ENCODE data around the gene DPYSL4. TPM values are rescaled to one million over a fixed set of nuclear protein-coding genes. Genes with fewer than 3 reads are reported as not detected.

The DPYSL4 gene
- total and polyA plus RNA-seq, 2 of the 13 experiments (the other 11 are each of a cell fraction or from before 2014, with no cell fraction given), result 0.84 to 1.2 TPM

DNA sequence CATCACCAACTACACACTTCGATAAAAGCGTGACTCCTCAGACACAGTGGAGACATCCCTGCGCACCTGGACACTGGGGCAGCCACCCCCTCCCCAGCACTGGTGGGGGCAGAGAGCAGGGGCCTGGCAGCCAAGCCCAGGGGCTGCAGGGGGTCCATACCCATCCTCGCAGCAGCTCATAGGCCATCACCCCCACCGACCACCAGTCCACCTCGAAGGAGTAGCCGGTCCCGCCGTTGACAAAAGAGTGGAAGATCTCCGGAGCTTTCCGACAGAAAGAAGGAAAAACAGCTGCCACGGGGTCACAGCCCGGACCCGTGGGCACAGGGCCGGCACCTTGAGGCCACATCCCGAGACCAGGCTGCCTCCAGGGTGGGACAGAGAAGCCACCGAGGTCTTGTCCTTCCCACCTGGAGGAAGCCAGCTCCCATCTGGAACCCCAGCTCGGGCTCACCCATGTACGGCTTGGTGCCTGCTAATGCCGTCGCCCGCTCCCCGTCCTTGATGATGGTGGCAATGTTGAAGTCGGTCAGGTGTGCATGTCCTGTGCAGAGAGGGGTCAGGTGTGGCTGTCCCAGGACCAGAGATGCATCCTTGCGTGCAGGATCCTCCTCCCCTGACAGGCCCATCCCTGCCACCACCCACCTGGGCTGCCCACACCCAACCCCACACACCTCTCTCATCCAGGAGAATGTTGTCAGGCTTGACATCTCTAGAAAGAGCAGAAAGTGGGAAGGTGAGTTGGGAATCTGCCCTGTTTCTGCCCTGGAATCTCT, 38.5 kb downstream of the DPYSL4 start (continued):
- TF ChIP-seq, protein P1, sequence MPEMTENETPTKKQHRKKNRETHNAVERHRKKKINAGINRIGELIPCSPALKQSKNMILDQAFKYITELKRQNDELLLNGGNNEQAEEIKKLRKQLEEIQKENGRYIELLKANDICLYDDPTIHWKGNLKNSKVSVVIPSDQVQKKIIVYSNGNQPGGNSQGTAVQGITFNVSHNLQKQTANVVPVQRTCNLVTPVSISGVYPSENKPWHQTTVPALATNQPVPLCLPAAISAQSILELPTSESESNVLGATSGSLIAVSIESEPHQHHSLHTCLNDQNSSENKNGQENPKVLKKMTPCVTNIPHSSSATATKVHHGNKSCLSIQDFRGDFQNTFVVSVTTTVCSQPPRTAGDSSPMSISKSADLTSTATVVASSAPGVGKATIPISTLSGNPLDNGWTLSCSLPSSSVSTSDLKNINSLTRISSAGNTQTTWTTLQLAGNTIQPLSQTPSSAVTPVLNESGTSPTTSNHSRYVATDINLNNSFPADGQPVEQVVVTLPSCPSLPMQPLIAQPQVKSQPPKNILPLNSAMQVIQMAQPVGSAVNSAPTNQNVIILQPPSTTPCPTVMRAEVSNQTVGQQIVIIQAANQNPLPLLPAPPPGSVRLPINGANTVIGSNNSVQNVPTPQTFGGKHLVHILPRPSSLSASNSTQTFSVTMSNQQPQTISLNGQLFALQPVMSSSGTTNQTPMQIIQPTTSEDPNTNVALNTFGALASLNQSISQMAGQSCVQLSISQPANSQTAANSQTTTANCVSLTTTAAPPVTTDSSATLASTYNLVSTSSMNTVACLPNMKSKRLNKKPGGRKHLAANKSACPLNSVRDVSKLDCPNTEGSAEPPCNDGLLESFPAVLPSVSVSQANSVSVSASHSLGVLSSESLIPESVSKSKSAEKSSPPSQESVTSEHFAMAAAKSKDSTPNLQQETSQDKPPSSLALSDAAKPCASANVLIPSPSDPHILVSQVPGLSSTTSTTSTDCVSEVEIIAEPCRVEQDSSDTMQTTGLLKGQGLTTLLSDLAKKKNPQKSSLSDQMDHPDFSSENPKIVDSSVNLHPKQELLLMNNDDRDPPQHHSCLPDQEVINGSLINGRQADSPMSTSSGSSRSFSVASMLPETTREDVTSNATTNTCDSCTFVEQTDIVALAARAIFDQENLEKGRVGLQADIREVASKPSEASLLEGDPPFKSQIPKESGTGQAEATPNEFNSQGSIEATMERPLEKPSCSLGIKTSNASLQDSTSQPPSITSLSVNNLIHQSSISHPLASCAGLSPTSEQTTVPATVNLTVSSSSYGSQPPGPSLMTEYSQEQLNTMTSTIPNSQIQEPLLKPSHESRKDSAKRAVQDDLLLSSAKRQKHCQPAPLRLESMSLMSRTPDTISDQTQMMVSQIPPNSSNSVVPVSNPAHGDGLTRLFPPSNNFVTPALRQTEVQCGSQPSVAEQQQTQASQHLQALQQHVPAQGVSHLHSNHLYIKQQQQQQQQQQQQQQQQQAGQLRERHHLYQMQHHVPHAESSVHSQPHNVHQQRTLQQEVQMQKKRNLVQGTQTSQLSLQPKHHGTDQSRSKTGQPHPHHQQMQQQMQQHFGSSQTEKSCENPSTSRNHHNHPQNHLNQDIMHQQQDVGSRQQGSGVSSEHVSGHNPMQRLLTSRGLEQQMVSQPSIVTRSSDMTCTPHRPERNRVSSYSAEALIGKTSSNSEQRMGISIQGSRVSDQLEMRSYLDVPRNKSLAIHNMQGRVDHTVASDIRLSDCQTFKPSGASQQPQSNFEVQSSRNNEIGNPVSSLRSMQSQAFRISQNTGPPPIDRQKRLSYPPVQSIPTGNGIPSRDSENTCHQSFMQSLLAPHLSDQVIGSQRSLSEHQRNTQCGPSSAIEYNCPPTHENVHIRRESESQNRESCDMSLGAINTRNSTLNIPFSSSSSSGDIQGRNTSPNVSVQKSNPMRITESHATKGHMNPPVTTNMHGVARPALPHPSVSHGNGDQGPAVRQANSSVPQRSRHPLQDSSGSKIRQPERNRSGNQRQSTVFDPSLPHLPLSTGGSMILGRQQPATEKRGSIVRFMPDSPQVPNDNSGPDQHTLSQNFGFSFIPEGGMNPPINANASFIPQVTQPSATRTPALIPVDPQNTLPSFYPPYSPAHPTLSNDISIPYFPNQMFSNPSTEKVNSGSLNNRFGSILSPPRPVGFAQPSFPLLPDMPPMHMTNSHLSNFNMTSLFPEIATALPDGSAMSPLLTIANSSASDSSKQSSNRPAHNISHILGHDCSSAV (CRISPR knock-in tag; IDR thresholded peaks at IDR 0.05; ENCODE audit: borderline replicate concordance), result no peak
- TF ChIP-seq ZNF205 (CRISPR knock-in tag; IDR thresholded peaks at IDR 0.05), result no peak

DNA sequence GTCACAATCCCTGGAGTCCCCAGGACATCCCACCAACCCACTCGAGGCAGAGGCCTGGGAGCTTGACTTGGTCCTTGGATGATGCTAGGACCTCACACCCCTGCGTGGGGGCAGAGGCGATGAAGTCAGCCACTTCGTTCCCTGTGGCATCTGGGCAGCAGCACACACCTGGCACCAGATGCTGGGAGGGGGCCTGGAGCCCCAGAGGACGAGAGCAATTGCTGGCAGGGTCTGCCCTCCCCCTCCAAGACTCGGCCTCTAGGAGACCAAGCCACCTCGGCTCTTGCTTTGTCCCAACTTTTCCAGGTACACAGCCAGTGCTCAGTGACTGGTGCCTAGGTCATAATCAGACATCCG, 39.1 kb downstream of the DPYSL4 start:
- DNase-seq (ENCODE audit: low spot score) (no peak), ATAC-seq (no peak), FAIRE-seq (no peak)
- Histone ChIP-seq H3K4me3 (replicated peaks in 1 of 3; ENCODE audit: insufficient read depth in 1 of 3, low read depth in 2 of 3, low read length in 3 of 3) (no peak overlapping the region), H3K27me3 (ENCODE audit: control insufficient read depth in 1 of 2, insufficient read depth in 2 of 2, low read length in 2 of 2) (no peaks in the 10 kb centered on the region), H3K27ac (ENCODE audit: extremely low read length, insufficient read depth, low read length) (no peak overlapping the region), H3K36me3 (replicated peaks in 1 of 2; ENCODE audit: control insufficient read depth in 1 of 2, insufficient read depth in 2 of 2, low read length in 2 of 2) (no peaks in the 10 kb centered on the region), H3K4me1 (ENCODE audit: insufficient read depth, low read length) (no peaks in the 10 kb centered on the region), H3K79me2 (ENCODE audit: insufficient read depth, low read length) (no peaks in the 10 kb centered on the region), H2AFZ (ENCODE audit: low read length) (no peak overlapping the region), H3K9ac (ENCODE audit: insufficient read depth, low read depth, low read length) (no peak overlapping the region), H3K4me2 (ENCODE audit: low read depth, low read length) (no peak overlapping the region), H3K9me3 (ENCODE audit: low read length) (no peaks in the 10 kb centered on the region), H4K20me1 (ENCODE audit: insufficient read depth, low read length) (no peaks in the 10 kb centered on the region)
- in situ Hi-C loops (cut with HindIII; ENCODE audit: extremely low pct_ligation_motif_present, low pct_unique_long_range_greater_than_20kb), result no loop called here
- POLR2A ChIA-PET, result no interaction called here
- 72% methylated on average over 5 of the region's 8 CpGs for WGBS (ENCODE audit: low lambda C conversion rate)
- intact Hi-C loops (cut with micrococcal nuclease; ENCODE audit: unreplicated experiment), result no loop called here
- CTCF ChIA-PET (ENCODE audit: low intra/inter-chr PET ratio, low total read pairs), result no interaction called here
- BruUV-seq (replicated peaks), result no TSS peak
- TF ChIP-seq, protein P2, sequence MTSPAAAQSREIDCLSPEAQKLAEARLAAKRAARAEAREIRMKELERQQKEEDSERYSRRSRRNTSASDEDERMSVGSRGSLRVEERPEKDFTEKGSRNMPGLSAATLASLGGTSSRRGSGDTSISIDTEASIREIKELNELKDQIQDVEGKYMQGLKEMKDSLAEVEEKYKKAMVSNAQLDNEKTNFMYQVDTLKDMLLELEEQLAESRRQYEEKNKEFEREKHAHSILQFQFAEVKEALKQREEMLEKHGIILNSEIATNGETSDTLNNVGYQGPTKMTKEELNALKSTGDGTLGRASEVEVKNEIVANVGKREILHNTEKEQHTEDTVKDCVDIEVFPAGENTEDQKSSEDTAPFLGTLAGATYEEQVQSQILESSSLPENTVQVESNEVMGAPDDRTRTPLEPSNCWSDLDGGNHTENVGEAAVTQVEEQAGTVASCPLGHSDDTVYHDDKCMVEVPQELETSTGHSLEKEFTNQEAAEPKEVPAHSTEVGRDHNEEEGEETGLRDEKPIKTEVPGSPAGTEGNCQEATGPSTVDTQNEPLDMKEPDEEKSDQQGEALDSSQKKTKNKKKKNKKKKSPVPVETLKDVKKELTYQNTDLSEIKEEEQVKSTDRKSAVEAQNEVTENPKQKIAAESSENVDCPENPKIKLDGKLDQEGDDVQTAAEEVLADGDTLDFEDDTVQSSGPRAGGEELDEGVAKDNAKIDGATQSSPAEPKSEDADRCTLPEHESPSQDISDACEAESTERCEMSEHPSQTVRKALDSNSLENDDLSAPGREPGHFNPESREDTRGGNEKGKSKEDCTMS (CRISPR knock-in tag; conservative IDR thresholded peaks at IDR 0.05), result no peak
- TF ChIP-seq, protein P3, sequence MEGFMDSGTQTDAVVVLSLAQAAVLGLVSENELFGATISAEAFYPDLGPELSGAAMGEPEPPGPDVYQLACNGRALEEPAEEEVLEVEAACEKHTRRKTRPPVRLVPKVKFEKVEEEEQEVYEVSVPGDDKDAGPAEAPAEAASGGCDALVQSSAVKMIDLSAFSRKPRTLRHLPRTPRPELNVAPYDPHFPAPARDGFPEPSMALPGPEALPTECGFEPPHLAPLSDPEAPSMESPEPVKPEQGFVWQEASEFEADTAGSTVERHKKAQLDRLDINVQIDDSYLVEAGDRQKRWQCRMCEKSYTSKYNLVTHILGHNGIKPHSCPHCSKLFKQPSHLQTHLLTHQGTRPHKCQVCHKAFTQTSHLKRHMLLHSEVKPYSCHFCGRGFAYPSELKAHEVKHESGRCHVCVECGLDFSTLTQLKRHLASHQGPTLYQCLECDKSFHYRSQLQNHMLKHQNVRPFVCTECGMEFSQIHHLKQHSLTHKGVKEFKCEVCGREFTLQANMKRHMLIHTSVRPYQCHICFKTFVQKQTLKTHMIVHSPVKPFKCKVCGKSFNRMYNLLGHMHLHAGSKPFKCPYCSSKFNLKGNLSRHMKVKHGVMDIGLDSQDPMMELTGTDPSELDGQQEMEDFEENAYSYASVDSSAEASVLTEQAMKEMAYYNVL (CRISPR knock-in tag; IDR thresholded peaks at IDR 0.05; ENCODE audit: borderline replicate concordance), result no peak
- no peak for TF ChIP-seq EHMT2 (IDR thresholded peaks at IDR 0.05; ENCODE audit: borderline replicate concordance, low read depth, low read length)
- TF ChIP-seq, protein P4, sequence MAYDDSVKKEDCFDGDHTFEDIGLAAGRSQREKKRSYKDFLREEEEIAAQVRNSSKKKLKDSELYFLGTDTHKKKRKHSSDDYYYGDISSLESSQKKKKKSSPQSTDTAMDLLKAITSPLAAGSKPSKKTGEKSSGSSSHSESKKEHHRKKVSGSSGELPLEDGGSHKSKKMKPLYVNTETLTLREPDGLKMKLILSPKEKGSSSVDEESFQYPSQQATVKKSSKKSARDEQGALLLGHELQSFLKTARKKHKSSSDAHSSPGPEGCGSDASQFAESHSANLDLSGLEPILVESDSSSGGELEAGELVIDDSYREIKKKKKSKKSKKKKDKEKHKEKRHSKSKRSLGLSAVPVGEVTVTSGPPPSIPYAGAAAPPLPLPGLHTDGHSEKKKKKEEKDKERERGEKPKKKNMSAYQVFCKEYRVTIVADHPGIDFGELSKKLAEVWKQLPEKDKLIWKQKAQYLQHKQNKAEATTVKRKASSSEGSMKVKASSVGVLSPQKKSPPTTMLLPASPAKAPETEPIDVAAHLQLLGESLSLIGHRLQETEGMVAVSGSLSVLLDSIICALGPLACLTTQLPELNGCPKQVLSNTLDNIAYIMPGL (CRISPR knock-in tag; IDR thresholded peaks at IDR 0.05; ENCODE audit: borderline replicate concordance in 1 of 2, low read depth in 1 of 2), result no peak
